ENCODE results near the gene ANAPC15. TPM values are rescaled to one million over a fixed set of nuclear protein-coding genes. Genes with fewer than 3 reads are reported as not detected.
"Not testable (repeated sequence)": the region's sequence is repeated elsewhere in the genome, so short reads cannot be mapped to it uniquely, and the experiment has no call there.

ANAPC15 gene
- total RNA-seq, 2 experiments from 2014 or later = 62.9 to 69.5 TPM

- ChIA-PET POLR2A (no interaction called here), CTCF (interaction anchor here (0.8 to 1.5 kb wide), 6 partner anchors 15 to 290 kb away, joined by 3 to 7 read pairs (median 4); no protein-coding TSS in a partner anchor)
- Mint-ChIP-seq H3K36me3 (ENCODE audit: low read depth) (peaks cover 5% of the 10 kb centered on the region), H3K27me3 (ENCODE audit: low read depth) (peaks cover under 1% of the 10 kb centered on the region), H3K4me3 (no peak overlapping the region), H3K9me3 (ENCODE audit: insufficient read depth) (no peaks in the 10 kb centered on the region), H3K4me1 (ENCODE audit: low read depth) (peaks cover 30% of the 10 kb centered on the region), H3K27ac (peak overlapping the region; percentile 11)
- peak; percentile 31 for DNase-seq
- peak; percentile 52 for ATAC-seq
Measured at GRCh38 chr11:72141066-72141465, 28.6 kb upstream of the ANAPC15 start.

- Mint-ChIP-seq H3K27ac (peak overlapping the region; percentile 11), H3K9me3 (ENCODE audit: insufficient read depth) (no peaks in the 10 kb centered on the region), H3K36me3 (ENCODE audit: low read depth) (peaks cover 5% of the 10 kb centered on the region), H3K27me3 (ENCODE audit: low read depth) (no peaks in the 10 kb centered on the region), H3K4me1 (ENCODE audit: low read depth) (peaks cover 30% of the 10 kb centered on the region), H3K4me3 (no peak overlapping the region)
- ATAC-seq (no peak), DNase-seq (no peak)
- CTCF ChIA-PET = interaction anchor here (1.2 to 1.5 kb wide), 5 partner anchors 43 to 290 kb away, joined by 4 to 7 read pairs (median 4); no protein-coding TSS in a partner anchor
- POLR2A ChIA-PET = no interaction called here
Measured at GRCh38 chr11:72140661-72141060, 28.2 kb upstream of the ANAPC15 start.

GRCh38 chr11:72139500-72139899 is 27.0 kb upstream of the ANAPC15 start:
- peaks cover 30% of the 10 kb centered on the region for H3K4me1 Mint-ChIP-seq (ENCODE audit: low read depth)
- ATAC-seq (no peak), DNase-seq (no peak)
- H3K9me3 Mint-ChIP-seq (ENCODE audit: insufficient read depth) = no peaks in the 10 kb centered on the region
- POLR2A ChIA-PET = no interaction called here
- no peak overlapping the region for H3K27ac Mint-ChIP-seq
- H3K27me3 Mint-ChIP-seq (ENCODE audit: low read depth) = no peaks in the 10 kb centered on the region
- CTCF ChIA-PET = no interaction called here
- H3K4me3 Mint-ChIP-seq = no peak overlapping the region
- H3K36me3 Mint-ChIP-seq (ENCODE audit: low read depth) = peaks cover 5% of the 10 kb centered on the region

GRCh38 chr11:72138821-72139390 is 26.4 kb upstream of the ANAPC15 start:
- Mint-ChIP-seq H3K4me3 (no peak overlapping the region), H3K4me1 (ENCODE audit: low read depth) (peaks cover 29% of the 10 kb centered on the region), H3K27me3 (ENCODE audit: low read depth) (no peaks in the 10 kb centered on the region), H3K27ac (no peak overlapping the region), H3K9me3 (ENCODE audit: insufficient read depth) (no peaks in the 10 kb centered on the region), H3K36me3 (ENCODE audit: low read depth) (peaks cover 5% of the 10 kb centered on the region)
- DNase-seq (no peak), ATAC-seq (no peak)
- POLR2A ChIA-PET = interaction anchor here (0.8 kb wide), 1 partner anchor 9 kb away, joined by 4 read pairs; no protein-coding TSS in a partner anchor
- CTCF ChIA-PET = interaction anchor here (0.7 kb wide), 1 partner anchor 48 kb away, joined by 3 read pairs; no protein-coding TSS in a partner anchor

- ATAC-seq (no peak), DNase-seq (no peak)
- H3K27me3 Mint-ChIP-seq (ENCODE audit: low read depth) = peaks cover 10% of the 10 kb centered on the region
- ChIA-PET CTCF (interaction anchor here (0.9 kb wide), 1 partner anchor 335 kb away, joined by 4 read pairs; no protein-coding TSS in a partner anchor), POLR2A (no interaction called here)
- H3K9me3 Mint-ChIP-seq (ENCODE audit: insufficient read depth) = no peaks in the 10 kb centered on the region
- peaks cover 5% of the 10 kb centered on the region for H3K36me3 Mint-ChIP-seq (ENCODE audit: low read depth)
- H3K27ac Mint-ChIP-seq = no peak overlapping the region
- H3K4me3 Mint-ChIP-seq = no peak overlapping the region
- peaks cover 21% of the 10 kb centered on the region for H3K4me1 Mint-ChIP-seq (ENCODE audit: low read depth)
Measured at GRCh38 chr11:72136684-72137262, 24.3 kb upstream of the ANAPC15 start.

GRCh38 chr11:72135891-72136683 is 23.6 kb upstream of the ANAPC15 start:
- DNase-seq (no peak), ATAC-seq (no peak)
- no peak overlapping the region for H3K4me3 Mint-ChIP-seq
- POLR2A ChIA-PET = no interaction called here
- H3K4me1 Mint-ChIP-seq (ENCODE audit: low read depth) = peaks cover 14% of the 10 kb centered on the region
- peaks cover 10% of the 10 kb centered on the region for H3K27me3 Mint-ChIP-seq (ENCODE audit: low read depth)
- peaks cover 5% of the 10 kb centered on the region for H3K36me3 Mint-ChIP-seq (ENCODE audit: low read depth)
- CTCF ChIA-PET = interaction anchor here (0.9 to 1.4 kb wide), 2 partner anchors 8 to 335 kb away, joined by 4 to 6 read pairs; no protein-coding TSS in a partner anchor
- no peaks in the 10 kb centered on the region for H3K9me3 Mint-ChIP-seq (ENCODE audit: insufficient read depth)
- H3K27ac Mint-ChIP-seq = no peak overlapping the region

GRCh38 chr11:72135473-72135872 is 23.0 kb upstream of the ANAPC15 start, which contains the start of gene FOLR3:
FOLR3 (plus strand) TSS chr11:72135725; CDS start chr11:72135953, 228 bp downstream.
- H3K36me3 Mint-ChIP-seq (ENCODE audit: low read depth); H3K4me3 Mint-ChIP-seq; POLR2A ChIA-PET; DNase-seq; H3K9me3 Mint-ChIP-seq (ENCODE audit: insufficient read depth); ATAC-seq; H3K4me1 Mint-ChIP-seq (ENCODE audit: low read depth); H3K27ac Mint-ChIP-seq: not testable (repeated sequence)
- CTCF ChIA-PET = interaction anchor here (1.4 kb wide), 1 partner anchor 9 kb away, joined by 6 read pairs; no protein-coding TSS in a partner anchor
- peaks cover 10% of the 10 kb centered on the region for H3K27me3 Mint-ChIP-seq (ENCODE audit: low read depth)

- DNase-seq = no peak
- Mint-ChIP-seq H3K27ac (no peak overlapping the region), H3K4me3 (no peak overlapping the region), H3K36me3 (ENCODE audit: low read depth) (peaks cover 12% of the 10 kb centered on the region), H3K4me1 (ENCODE audit: low read depth) (peaks cover 4% of the 10 kb centered on the region), H3K9me3 (ENCODE audit: insufficient read depth) (peaks cover 7% of the 10 kb centered on the region), H3K27me3 (ENCODE audit: low read depth) (peaks cover 20% of the 10 kb centered on the region)
- ChIA-PET CTCF (interaction anchor here (1.1 kb wide), 1 partner anchor 107 kb away, joined by 3 read pairs; no protein-coding TSS in a partner anchor), POLR2A (no interaction called here)
- ATAC-seq = no peak
Measured at GRCh38 chr11:72132646-72133045, 20.2 kb upstream of the ANAPC15 start.

GRCh38 chr11:72129381-72129780 is 16.9 kb upstream of the ANAPC15 start:
- H3K4me3 Mint-ChIP-seq = no peak overlapping the region
- CTCF ChIA-PET = interaction anchor here (2.0 kb wide), 1 partner anchor 15 kb away, joined by 9 read pairs; no protein-coding TSS in a partner anchor
- peaks cover 8% of the 10 kb centered on the region for H3K9me3 Mint-ChIP-seq (ENCODE audit: insufficient read depth)

GRCh38 chr11:72127923-72128322 is 15.4 kb upstream of the ANAPC15 start:
- POLR2A ChIA-PET = no interaction called here
- H3K4me3 Mint-ChIP-seq = no peak overlapping the region
- H3K9me3 Mint-ChIP-seq (ENCODE audit: insufficient read depth) = peaks cover 8% of the 10 kb centered on the region
- DNase-seq (no peak), ATAC-seq (no peak)
- H3K27ac Mint-ChIP-seq = no peak overlapping the region
- CTCF ChIA-PET = interaction anchor here (1.2 kb wide), 1 partner anchor 16 kb away, joined by 9 read pairs; no protein-coding TSS in a partner anchor
- peaks cover 17% of the 10 kb centered on the region for H3K27me3 Mint-ChIP-seq (ENCODE audit: low read depth)
- no peaks in the 10 kb centered on the region for H3K4me1 Mint-ChIP-seq (ENCODE audit: low read depth)
- peaks cover 7% of the 10 kb centered on the region for H3K36me3 Mint-ChIP-seq (ENCODE audit: low read depth)

More at GRCh38 chr11:72129381-72129780, 16.9 kb upstream of the ANAPC15 start:
- Mint-ChIP-seq H3K27me3 (ENCODE audit: low read depth) (peaks cover 22% of the 10 kb centered on the region), H3K4me1 (ENCODE audit: low read depth) (no peaks in the 10 kb centered on the region), H3K27ac (no peak overlapping the region), H3K36me3 (ENCODE audit: low read depth) (peaks cover 7% of the 10 kb centered on the region)
- POLR2A ChIA-PET = no interaction called here
- no peak for ATAC-seq
- DNase-seq = no peak

- no peak overlapping the region for H3K27ac Mint-ChIP-seq
- H3K4me3 Mint-ChIP-seq = no peak overlapping the region
- ChIA-PET POLR2A (interaction anchor here (2.8 kb wide), 1 partner anchor 13 kb away, joined by 11 read pairs; the partner anchor contains the start of gene ANAPC15), CTCF (interaction anchor here (1.2 to 3.4 kb wide), 3 partner anchors 16 to 101 kb away, joined by 3 to 22 read pairs (median 7); no protein-coding TSS in a partner anchor)
- ATAC-seq (no peak), DNase-seq (no peak)
- peaks cover 12% of the 10 kb centered on the region for H3K27me3 Mint-ChIP-seq (ENCODE audit: low read depth)
- H3K36me3 Mint-ChIP-seq (ENCODE audit: low read depth) = peaks cover 7% of the 10 kb centered on the region
- peaks cover 8% of the 10 kb centered on the region for H3K9me3 Mint-ChIP-seq (ENCODE audit: insufficient read depth)
- no peaks in the 10 kb centered on the region for H3K4me1 Mint-ChIP-seq (ENCODE audit: low read depth)
Measured at GRCh38 chr11:72125956-72126355, 13.5 kb upstream of the ANAPC15 start.

Measured in activated CD8-positive, alpha-beta T cell treated with anti-CD3 and anti-CD28 coated beads, Interleukin-2, amount 10 ng/mL, durations not matched to agents 7 days and 5 days (primary cell).